Endothelial cell of umbilical vein (primary cell): ENCODE measurements around the gene APOL5. TPM values are rescaled to one million over a fixed set of nuclear protein-coding genes. Genes with fewer than 3 reads are reported as not detected.

Experiments used
- BruUV-seq: library from RNA; stranded (reverse); fragments of 400-500 nt; replicated peaks from 2 replicates; lab custom pipeline; 2021; lab: Mats Ljungman, UMichigan
- CTCF ChIA-PET: fragments of 300-600, 350-600 bp; sonication (Branson Sonifier 250); formaldehyde crosslinking; loops from one replicate; lab custom pipeline; 2021; ENCODE audit warnings: antibody characterized with exemption, inconsistent platforms; lab: Charles Lee
- POLR2A ChIA-PET: fragments of 300-600, 350-600 bp; sonication (Branson Sonifier 250); formaldehyde crosslinking; loops from one replicate; lab custom pipeline; 2021; ENCODE audit warnings: antibody characterized with exemption, inconsistent platforms; lab: Charles Lee
- DNase-seq: peaks from one replicate; pipeline ENCODE4 v3.0.0-alpha.2; 2011; ENCODE audit warnings: low read depth, low spot score
- FAIRE-seq: peaks from 2 replicates; lab custom pipeline; 2011; peaks lifted over from hg19 to GRCh38; lab: Jason Lieb, UNC
- H2AFZ ChIP-seq: 2 replicates; pipeline ENCODE4 v1.6.0; 2012; ENCODE audit warnings: low read depth, low read length, control low read depth, inconsistent platforms
- H3K27ac ChIP-seq: 2 replicates; pipeline ENCODE4 v1.5.1; 2011; ENCODE audit warnings: low read depth, mild to moderate bottlenecking, control low read depth, low read length, moderate library complexity; ENCODE audit not compliant: insufficient read depth
- H3K27me3 ChIP-seq, 2 experiments: 2 replicates each; pipeline versions ENCODE4 v1.6.0 to v1.6.1; 2011; ENCODE audit warnings: low read length in 2 of 2, mixed read lengths in 1 of 2; ENCODE audit not compliant: control insufficient read depth in 2 of 2, insufficient read depth in 2 of 2
- H3K36me3 ChIP-seq, 2 experiments: 2 replicates in 1 of 2; 3 replicates in 1 of 2; pipeline ENCODE4 v1.5.1; 2011; ENCODE audit warnings: low read length in 2 of 2, mild to moderate bottlenecking in 1 of 2, moderate library complexity in 1 of 2; ENCODE audit not compliant: control insufficient read depth in 2 of 2, insufficient read depth in 2 of 2; ENCODE audit errors: extremely low read depth in 1 of 2
- H3K4me1 ChIP-seq: 3 replicates; pipeline ENCODE4 v1.5.1; 2011; ENCODE audit warnings: mild to moderate bottlenecking, low read length; ENCODE audit not compliant: control insufficient read depth, insufficient read depth; ENCODE audit errors: extremely low read depth
- H3K4me2 ChIP-seq: 2 replicates; pipeline ENCODE4 v1.6.1; 2011; ENCODE audit warnings: low read length, control low read depth, mixed read lengths; ENCODE audit not compliant: insufficient read depth
- H3K4me3 ChIP-seq, 3 experiments: fragments of 200-600 bp in 1 of 3; sonication (generic), shearing (Covaris generic) in 1 of 3; replicated peaks in 1 of 3; 2 replicates each; pipeline ENCODE4 v1.5.1; 2011 to 2016; ENCODE audit warnings: control low read depth in 3 of 3, low read length in 3 of 3, mild to moderate bottlenecking in 2 of 3, inconsistent platforms in 1 of 3, low read depth in 1 of 3, moderate library complexity in 1 of 3; ENCODE audit not compliant: insufficient read depth in 1 of 3
- H3K79me2 ChIP-seq: 2 replicates; pipeline ENCODE4 v1.6.0; 2012; ENCODE audit warnings: low read length, inconsistent platforms; ENCODE audit not compliant: control insufficient read depth, insufficient read depth
- H3K9ac ChIP-seq: replicated peaks from 2 replicates; pipeline ENCODE3; 2011; ENCODE audit warnings: low read length, control low read depth; ENCODE audit not compliant: insufficient read depth; ENCODE audit errors: extremely low read depth
- H3K9me1 ChIP-seq: replicated peaks from 3 replicates; pipeline ENCODE4 v1.6.0; 2011; ENCODE audit warnings: mild to moderate bottlenecking, low read length; ENCODE audit not compliant: control insufficient read depth, insufficient read depth; ENCODE audit errors: extremely low read depth
- H3K9me3 ChIP-seq: replicated peaks from 2 replicates; pipeline ENCODE4 v1.5.1; 2012; ENCODE audit warnings: low read length, inconsistent platforms; ENCODE audit not compliant: control insufficient read depth, insufficient read depth
- H4K20me1 ChIP-seq: replicated peaks from 2 replicates; pipeline ENCODE3; 2011; ENCODE audit warnings: mild to moderate bottlenecking, low read length; ENCODE audit not compliant: control insufficient read depth, insufficient read depth; ENCODE audit errors: extremely low read depth
- CTCF ChIP-seq, 2 donors: IDR thresholded peaks; 1 replicate in 1 of 2; 2 replicates in 1 of 2; pipeline ENCODE4 v1.5.1; 2011; ENCODE audit warnings: low read length in 2 of 2, mild to moderate bottlenecking in 2 of 2, moderate library complexity in 2 of 2, control low read depth in 1 of 2, inconsistent platforms in 1 of 2, low read depth in 1 of 2; ENCODE audit not compliant: insufficient read depth in 1 of 2; ENCODE audit errors: extremely low read depth in 1 of 2
- EZH2 ChIP-seq: IDR thresholded peaks from 2 replicates; pipeline ENCODE4 v1.6.1; 2012; ENCODE audit warnings: borderline replicate concordance, low read depth, mild to moderate bottlenecking, moderate library complexity, low read length, inconsistent platforms; ENCODE audit not compliant: severe bottlenecking
- FOS ChIP-seq: IDR thresholded peaks from 2 replicates; pipeline ENCODE4 v1.6.1; 2011; ENCODE audit warnings: mild to moderate bottlenecking, low read length, moderate library complexity, borderline replicate concordance; ENCODE audit not compliant: insufficient read depth
- GATA2 ChIP-seq: IDR thresholded peaks from 2 replicates; pipeline ENCODE4 v1.7.0; 2011; ENCODE audit warnings: low read depth, mild to moderate bottlenecking, moderate library complexity, mixed read lengths, low read length; ENCODE audit not compliant: insufficient read length, insufficient read depth
- JUN ChIP-seq: IDR thresholded peaks from 2 replicates; pipeline ENCODE4 v1.6.1; 2011; ENCODE audit warnings: borderline replicate concordance, low read depth; ENCODE audit not compliant: insufficient read length, insufficient read depth
- MAX ChIP-seq: IDR thresholded peaks from 2 replicates; pipeline ENCODE4 v1.6.1; 2011; ENCODE audit not compliant: insufficient read depth, insufficient read length
- MYC ChIP-seq: IDR thresholded peaks from one replicate; pipeline ENCODE4 v1.6.1; 2011; ENCODE audit warnings: mild to moderate bottlenecking, low read depth, low read length
- POLR2A ChIP-seq: IDR thresholded peaks from 2 replicates; pipeline ENCODE4 v1.6.1; 2012; ENCODE audit warnings: low read depth, mild to moderate bottlenecking, control low read depth, low read length
- POLR2AphosphoS5 ChIP-seq: IDR thresholded peaks from 2 replicates; pipeline ENCODE4 v1.6.1; 2012; ENCODE audit warnings: low read depth, mild to moderate bottlenecking, control low read depth, low read length, moderate library complexity; ENCODE audit not compliant: insufficient read depth
- dilution Hi-C: fragments of 300-500 bp; cut with MboI; formaldehyde crosslinking; loops from one replicate; pipeline ENCODE4 v1.15.0; 2019; ENCODE audit warnings: low sequenced_read_pairs; ENCODE audit not compliant: extremely low pct_ligation_motif_present
- intact Hi-C: fragments of 100-400 bp; cut with micrococcal nuclease; formaldehyde crosslinking; loops from one replicate; pipeline ENCODE4 v1.10.0; 2022
- polyA plus RNA-seq, 4 experiments: library from polyadenylated mRNA; depleted of rRNA in 3 of 4; stranded (reverse) in 3 of 4; unstranded in 1 of 4; fragments of >200 nt; gene quantifications; 2 replicates each; pipeline versions ENCODE4 v1.2.1 to v1.2.3, GENCODE V29; 2011 to 2012; ENCODE audit warnings: missing spikeins in 1 of 4
- total RNA-seq: library from RNA; stranded (reverse); gene quantifications from 2 replicates; pipeline ENCODE4 v1.2.3, GENCODE V29; 2021

APOL5 gene
- total and polyA plus RNA-seq, 2 donors (not counting 3 experiments of a cell fraction or from before 2014, with no cell fraction given): not detected

GRCh38 chr22:35775339-35775738 lies 57.7 kb downstream of the APOL5 start:
- Histone ChIP-seq H3K9ac (no peak overlapping the region), H3K9me1 (no peaks in the 10 kb centered on the region), H4K20me1 (no peaks in the 10 kb centered on the region), H3K4me1 (peaks cover 19% of the 10 kb centered on the region), H3K4me2 (no peak overlapping the region), H3K79me2 (peaks cover 25% of the 10 kb centered on the region), H3K36me3 (peaks cover 0 to 2% of the 10 kb centered on the region in 2 experiments), H2AFZ (no peak overlapping the region), H3K27ac (no peak overlapping the region), H3K9me3 (no peaks in the 10 kb centered on the region), H3K27me3 (no peaks in the 10 kb centered on the region), H3K4me3 (no peak overlapping the region)
- intact Hi-C loops (loop anchor here (10.0 kb wide), 1 partner anchor 249 kb away; the partner anchor contains the start of gene RBFOX2), dilution Hi-C loops (no loop called here)
- TF ChIP-seq MYC: no peak
- no peak for TF ChIP-seq FOS
- no peak for TF ChIP-seq MAX
- no peak for TF ChIP-seq GATA2
- TF ChIP-seq CTCF (IDR thresholded peaks at IDR 0.05; ENCODE audit: extremely low read depth in 1 of 2, insufficient read depth in 1 of 2, low read depth in 1 of 2, low read length in 2 of 2): no peak
- TF ChIP-seq POLR2AphosphoS5: no peak
- TF ChIP-seq POLR2A: no peak
- TF ChIP-seq EZH2: no peak
- no peak for TF ChIP-seq JUN
- CTCF ChIA-PET: interaction anchor here (2.2 kb wide), 1 partner anchor 290 kb away, joined by 6 read pairs; no protein-coding TSS in a partner anchor
- BruUV-seq: no TSS peak
- FAIRE-seq (no peak), DNase-seq (no peak)
- POLR2A ChIA-PET: interaction anchor here (0.7 kb wide), 1 partner anchor 157 kb away, joined by 5 read pairs; no protein-coding TSS in a partner anchor
